Transverse colon (tissue), 3 donors: ENCODE measurements around the gene EDAR.

Experiments used
- EP300 ChIP-seq: sonication (generic); formaldehyde crosslinking; IDR thresholded peaks from one replicate; pipeline ENCODE4 v1.6.1; 2017; ENCODE audit warnings: antibody characterized with exemption, low read depth
- POLR2A ChIP-seq: fragments of 450-650 bp; IDR thresholded peaks from one replicate; pipeline ENCODE4 v1.6.1; 2016; ENCODE audit warnings: antibody characterized with exemption, mild to moderate bottlenecking, moderate library complexity
- TF ChIP-seq, protein P1 (sequence below), 5 experiments: fragments of 200-600 bp in 3 of 5; fragments of 450-650 bp in 2 of 5; sonication (generic) in 3 of 5; IDR thresholded peaks; 1 replicate in 2 of 5; 2 replicates in 3 of 5; pipeline ENCODE4 v1.5.1; 2016 to 2017; ENCODE audit warnings: antibody characterized with exemption in 5 of 5, inconsistent platforms in 3 of 5, mild to moderate bottlenecking in 2 of 5, moderate library complexity in 1 of 5

- TF ChIP-seq, protein P1, sequence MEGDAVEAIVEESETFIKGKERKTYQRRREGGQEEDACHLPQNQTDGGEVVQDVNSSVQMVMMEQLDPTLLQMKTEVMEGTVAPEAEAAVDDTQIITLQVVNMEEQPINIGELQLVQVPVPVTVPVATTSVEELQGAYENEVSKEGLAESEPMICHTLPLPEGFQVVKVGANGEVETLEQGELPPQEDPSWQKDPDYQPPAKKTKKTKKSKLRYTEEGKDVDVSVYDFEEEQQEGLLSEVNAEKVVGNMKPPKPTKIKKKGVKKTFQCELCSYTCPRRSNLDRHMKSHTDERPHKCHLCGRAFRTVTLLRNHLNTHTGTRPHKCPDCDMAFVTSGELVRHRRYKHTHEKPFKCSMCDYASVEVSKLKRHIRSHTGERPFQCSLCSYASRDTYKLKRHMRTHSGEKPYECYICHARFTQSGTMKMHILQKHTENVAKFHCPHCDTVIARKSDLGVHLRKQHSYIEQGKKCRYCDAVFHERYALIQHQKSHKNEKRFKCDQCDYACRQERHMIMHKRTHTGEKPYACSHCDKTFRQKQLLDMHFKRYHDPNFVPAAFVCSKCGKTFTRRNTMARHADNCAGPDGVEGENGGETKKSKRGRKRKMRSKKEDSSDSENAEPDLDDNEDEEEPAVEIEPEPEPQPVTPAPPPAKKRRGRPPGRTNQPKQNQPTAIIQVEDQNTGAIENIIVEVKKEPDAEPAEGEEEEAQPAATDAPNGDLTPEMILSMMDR (IDR thresholded peaks at IDR 0.05) = no peak
- TF ChIP-seq EP300 (no peak), POLR2A (no peak)
Measured at GRCh38 chr2:109018452-109018851, 29.4 kb upstream of the EDAR start.
